Measurements from ENCODE around the gene AKR1C4. TPM values are rescaled to one million over a fixed set of nuclear protein-coding genes. Genes with fewer than 3 reads are reported as not detected.
"Not testable (repeated sequence)": the region's sequence is repeated elsewhere in the genome, so short reads cannot be mapped to it uniquely, and the experiment has no call there.

Gene AKR1C4
- total RNA-seq, 2 experiments from 2014 or later, result not detected

DNA sequence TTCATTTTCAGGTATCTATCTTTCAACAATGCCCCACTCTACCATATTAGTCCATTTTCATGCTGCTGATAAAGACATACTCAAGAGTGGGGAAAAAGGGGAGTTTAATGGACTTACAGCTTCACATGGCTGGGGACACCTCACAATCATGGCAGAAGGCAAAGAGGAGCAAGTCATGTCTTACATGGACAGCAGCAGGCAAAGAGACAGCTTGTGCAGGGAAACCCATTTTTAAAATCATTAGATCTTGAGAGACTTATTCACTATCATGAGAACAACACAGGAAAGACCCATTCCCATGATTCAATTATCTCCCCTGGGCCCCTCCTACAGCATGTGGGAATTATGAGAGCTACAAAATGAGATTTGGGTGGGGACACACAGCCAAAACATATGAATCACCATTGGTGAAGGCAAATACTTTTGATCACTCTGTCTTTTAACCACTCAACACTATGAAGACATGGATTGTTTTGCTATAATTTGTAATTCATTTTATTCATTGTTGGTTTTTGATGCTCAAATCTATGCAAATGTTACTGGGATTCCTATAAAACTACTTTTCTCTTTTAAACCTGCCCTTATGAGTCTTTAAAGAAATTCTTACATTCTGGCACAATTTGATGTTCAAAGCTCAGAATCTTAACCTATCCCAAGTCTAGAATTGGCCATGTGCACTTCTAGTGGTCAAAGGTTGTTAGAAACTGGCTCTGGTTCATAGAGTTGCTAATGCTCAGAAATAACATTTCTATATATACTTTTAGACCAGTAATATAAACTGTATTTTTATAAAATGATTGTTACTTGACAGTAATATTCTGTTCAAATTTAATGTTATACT, 15.3 kb downstream of the AKR1C4 start:
- Mint-ChIP-seq H3K9me3 (peaks cover 9% of the 10 kb centered on the region), H3K4me3 (no peak overlapping the region), H3K36me3 (ENCODE audit: low read depth) (peaks cover 4% of the 10 kb centered on the region), H3K27me3 (ENCODE audit: low read depth) (peaks cover 2% of the 10 kb centered on the region), H3K4me1 (ENCODE audit: low read depth) (no peaks in the 10 kb centered on the region), H3K27ac (no peak overlapping the region)
- intact Hi-C loops (cut with micrococcal nuclease), result loop anchor here (10.0 kb wide), 1 partner anchor 173 kb away; no protein-coding TSS in a partner anchor
- no peak for DNase-seq
- CTCF ChIA-PET, result no interaction called here

DNA sequence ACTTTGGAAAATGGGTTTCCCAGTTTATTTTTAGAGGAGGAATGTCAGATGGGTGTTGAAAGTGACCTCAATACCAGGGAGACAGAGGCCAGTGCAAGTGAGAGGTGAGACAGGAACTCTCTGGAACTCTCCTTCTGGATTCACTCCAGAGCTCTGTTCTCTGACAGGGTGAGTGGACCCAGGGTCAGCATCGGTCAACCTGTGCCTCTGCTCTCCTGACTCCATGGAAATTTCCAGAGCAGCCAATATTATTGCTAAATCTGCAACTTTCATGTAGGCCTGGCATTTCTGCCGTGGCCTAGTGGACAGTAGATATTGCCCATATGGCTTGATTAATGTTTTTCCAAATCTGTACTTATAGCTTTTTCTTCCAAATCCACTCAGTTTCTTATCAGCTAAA, 20.2 kb downstream of the AKR1C4 start:
- CTCF ChIA-PET, result no interaction called here
- peaks cover 3% of the 10 kb centered on the region for H3K9me3 Mint-ChIP-seq
- intact Hi-C loops (cut with micrococcal nuclease), result loop anchor here (10.0 kb wide), 1 partner anchor 168 kb away; no protein-coding TSS in a partner anchor
- no peak overlapping the region for H3K4me3 Mint-ChIP-seq
- H3K27ac Mint-ChIP-seq, result no peak overlapping the region
- DNase-seq, result no peak
- no peaks in the 10 kb centered on the region for H3K4me1 Mint-ChIP-seq (ENCODE audit: low read depth)
- H3K36me3 Mint-ChIP-seq (ENCODE audit: low read depth), result peaks cover 1% of the 10 kb centered on the region
- H3K27me3 Mint-ChIP-seq (ENCODE audit: low read depth), result no peaks in the 10 kb centered on the region

DNA sequence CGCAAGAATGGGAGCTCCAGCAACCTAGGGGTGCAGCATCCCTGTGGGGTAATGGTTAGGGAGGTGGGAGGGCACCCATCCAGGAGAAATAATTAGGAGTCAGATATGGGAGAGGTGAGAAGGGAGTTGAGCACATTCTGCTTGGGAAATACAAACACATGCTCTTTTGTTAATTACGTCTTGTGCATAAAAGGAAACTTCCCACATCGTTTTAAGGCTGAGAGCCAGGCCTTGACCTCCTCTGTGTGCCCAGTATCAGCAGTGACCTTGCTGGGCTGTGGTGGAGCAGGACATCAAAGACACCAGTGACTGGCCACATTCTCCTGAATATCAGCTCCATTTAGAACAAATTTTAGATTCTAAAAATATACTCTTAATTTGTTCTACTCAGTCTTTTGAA, 22.6 kb downstream of the AKR1C4 start:
- intact Hi-C loops (cut with micrococcal nuclease), result loop anchor here (10.0 kb wide), 1 partner anchor 166 kb away; no protein-coding TSS in a partner anchor

DNA sequence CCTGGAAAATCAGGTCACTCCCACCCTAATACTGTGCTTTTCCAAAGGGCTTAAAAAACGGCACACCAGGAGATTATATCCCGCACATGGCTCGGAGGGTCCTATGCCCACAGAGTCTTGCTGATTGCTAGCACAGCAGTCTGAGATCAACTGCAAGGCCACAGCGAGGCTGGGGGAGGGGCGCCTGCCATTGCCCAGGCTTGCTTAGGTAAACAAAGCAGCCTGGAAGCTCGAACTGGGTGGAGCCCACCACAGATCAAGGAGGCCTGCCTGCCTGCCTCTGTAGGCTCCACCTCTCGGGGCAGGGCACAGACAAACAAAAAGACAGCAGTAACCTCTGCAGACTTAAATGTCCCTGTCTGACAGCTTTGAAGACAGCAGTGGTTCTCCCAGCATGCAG, 26.3 kb downstream of the AKR1C4 start:
- H3K4me1 Mint-ChIP-seq (ENCODE audit: low read depth); CTCF ChIA-PET; intact Hi-C loops (cut with micrococcal nuclease); DNase-seq; H3K27me3 Mint-ChIP-seq (ENCODE audit: low read depth); H3K9me3 Mint-ChIP-seq; H3K27ac Mint-ChIP-seq; H3K36me3 Mint-ChIP-seq (ENCODE audit: low read depth); H3K4me3 Mint-ChIP-seq: not testable (repeated sequence)

More for the DNA sequence above, 22.6 kb downstream of the AKR1C4 start:
- Mint-ChIP-seq H3K36me3 (ENCODE audit: low read depth) (peaks cover 6% of the 10 kb centered on the region), H3K4me1 (ENCODE audit: low read depth) (no peaks in the 10 kb centered on the region), H3K27me3 (ENCODE audit: low read depth) (no peaks in the 10 kb centered on the region), H3K27ac (no peak overlapping the region), H3K4me3 (no peak overlapping the region), H3K9me3 (no peaks in the 10 kb centered on the region)
- DNase-seq, result no peak
- CTCF ChIA-PET, result interaction anchor here (1.7 kb wide), 1 partner anchor 65 kb away, joined by 3 read pairs; no protein-coding TSS in a partner anchor

DNA sequence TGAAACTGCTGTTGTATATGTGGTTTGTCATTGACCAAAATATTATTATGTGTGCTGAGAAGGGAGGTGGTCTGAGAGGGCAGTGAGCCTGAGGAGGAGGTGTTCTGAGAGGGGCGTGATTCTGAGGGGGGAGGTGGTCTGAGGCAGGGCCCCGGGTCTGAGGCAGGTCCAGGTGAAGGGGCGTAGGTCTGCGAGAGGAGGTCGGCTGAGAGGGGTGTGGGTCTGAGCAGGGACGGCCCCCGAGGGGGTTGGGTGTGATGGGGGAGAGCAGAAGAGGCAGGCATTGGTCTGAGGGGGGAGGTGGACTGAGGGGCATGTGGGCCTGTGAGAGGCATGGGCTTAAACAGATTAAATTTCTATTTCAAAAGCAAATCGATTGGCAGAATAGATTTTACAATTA, 32.4 kb downstream of the AKR1C4 start:
- intact Hi-C loops (cut with micrococcal nuclease), result no loop called here
- Mint-ChIP-seq H3K36me3 (ENCODE audit: low read depth) (no peaks in the 10 kb centered on the region), H3K9me3 (no peaks in the 10 kb centered on the region), H3K4me3 (no peak overlapping the region), H3K4me1 (ENCODE audit: low read depth) (no peaks in the 10 kb centered on the region), H3K27me3 (ENCODE audit: low read depth) (no peaks in the 10 kb centered on the region), H3K27ac (no peak overlapping the region)
- no peak for DNase-seq
- CTCF ChIA-PET, result no interaction called here

DNA sequence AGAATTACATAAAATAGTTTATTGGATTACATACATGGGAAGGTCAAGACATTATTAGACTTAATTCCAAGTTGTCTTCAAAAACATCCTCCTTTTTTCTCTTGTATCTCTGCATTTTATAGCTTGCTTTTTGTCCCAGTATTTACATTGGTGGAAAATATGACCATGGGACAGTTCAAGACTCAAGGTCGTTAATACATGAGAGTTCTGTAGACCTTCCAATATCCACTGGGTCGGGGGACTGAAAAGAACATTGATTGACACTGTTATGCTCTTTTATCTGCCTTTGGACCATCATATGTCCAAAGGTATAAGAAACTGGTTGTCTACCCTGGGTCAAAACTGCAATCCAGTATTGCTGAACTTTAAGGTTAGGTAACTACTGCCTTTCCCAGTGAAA, 36.7 kb downstream of the AKR1C4 start:
- H3K4me3 Mint-ChIP-seq, result no peak overlapping the region
- DNase-seq, result no peak
- peaks cover 14% of the 10 kb centered on the region for H3K36me3 Mint-ChIP-seq (ENCODE audit: low read depth)
- intact Hi-C loops (cut with micrococcal nuclease), result no loop called here
- H3K27me3 Mint-ChIP-seq (ENCODE audit: low read depth), result no peaks in the 10 kb centered on the region
- H3K4me1 Mint-ChIP-seq (ENCODE audit: low read depth), result no peaks in the 10 kb centered on the region
- H3K9me3 Mint-ChIP-seq, result peaks cover 18% of the 10 kb centered on the region
- CTCF ChIA-PET, result interaction anchor here (1.0 kb wide), 1 partner anchor 9 kb away, joined by 5 read pairs; no protein-coding TSS in a partner anchor
- no peak overlapping the region for H3K27ac Mint-ChIP-seq

DNA sequence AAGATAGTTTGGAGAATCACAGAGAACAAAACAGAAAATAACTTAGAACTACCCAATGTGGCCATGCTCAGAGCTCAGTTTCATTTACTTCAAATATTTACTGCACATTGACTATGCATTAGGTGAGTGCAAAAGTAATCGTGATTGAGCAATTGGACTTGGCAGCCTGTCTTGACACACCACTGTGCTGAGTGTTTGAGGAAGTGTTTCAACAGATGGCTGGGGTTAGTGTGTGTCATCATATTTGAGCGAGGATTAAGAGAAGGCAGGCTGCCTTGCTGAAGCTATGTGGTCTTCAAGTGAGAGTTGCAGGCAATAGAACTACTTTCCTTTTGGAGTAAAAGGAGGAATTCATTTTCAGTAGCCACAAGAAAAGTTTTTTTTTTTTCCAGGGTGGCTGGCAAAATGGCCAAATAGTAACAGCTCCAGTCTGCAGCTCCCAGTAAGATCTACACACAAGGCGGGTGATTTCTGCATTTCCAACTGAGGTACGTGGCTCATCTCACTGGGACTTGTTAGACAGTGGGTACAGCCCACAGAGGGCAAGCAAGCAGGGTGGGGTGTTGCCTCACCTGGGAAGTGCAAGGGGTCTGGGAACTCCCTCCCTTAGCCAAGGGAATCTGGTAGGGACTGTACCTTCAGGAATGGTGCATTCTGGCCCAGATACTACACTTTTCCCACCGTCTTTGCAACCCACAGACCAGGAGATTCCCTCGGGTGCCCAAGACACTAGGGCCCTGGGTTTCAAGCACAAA, 37.6 kb downstream of the AKR1C4 start:
- Mint-ChIP-seq H3K27ac (no peak overlapping the region), H3K4me3 (no peak overlapping the region), H3K36me3 (ENCODE audit: low read depth) (peaks cover 15% of the 10 kb centered on the region), H3K27me3 (ENCODE audit: low read depth) (no peaks in the 10 kb centered on the region), H3K9me3 (peaks cover 21% of the 10 kb centered on the region), H3K4me1 (ENCODE audit: low read depth) (no peaks in the 10 kb centered on the region)
- intact Hi-C loops (cut with micrococcal nuclease), result no loop called here
- no peak for DNase-seq
- CTCF ChIA-PET, result interaction anchor here (1.0 kb wide), 1 partner anchor 10 kb away, joined by 5 read pairs; no protein-coding TSS in a partner anchor

DNA sequence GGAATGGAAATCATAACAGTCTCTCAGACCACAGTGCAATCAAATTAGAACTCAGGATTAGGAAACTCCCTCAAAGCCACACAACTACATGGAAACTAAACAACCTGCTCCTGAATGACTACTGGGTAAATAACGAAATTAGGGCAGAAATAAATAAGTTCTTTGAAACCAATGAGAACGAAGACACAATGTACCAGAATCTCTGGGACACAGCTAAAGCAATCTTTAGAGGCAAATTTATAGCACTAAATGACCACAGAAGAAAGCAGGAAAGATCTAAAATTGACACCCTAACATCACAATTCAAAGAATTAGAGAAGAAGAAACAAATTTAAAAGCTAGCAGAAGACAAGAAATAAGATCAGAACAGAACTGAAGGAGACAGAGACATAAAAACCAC, 40.9 kb downstream of the AKR1C4 start:
- H3K4me3 Mint-ChIP-seq; CTCF ChIA-PET; H3K27ac Mint-ChIP-seq; H3K4me1 Mint-ChIP-seq (ENCODE audit: low read depth); H3K27me3 Mint-ChIP-seq (ENCODE audit: low read depth); DNase-seq; intact Hi-C loops (cut with micrococcal nuclease): not testable (repeated sequence)
- peaks cover 18% of the 10 kb centered on the region for H3K36me3 Mint-ChIP-seq (ENCODE audit: low read depth)
- peaks cover 23% of the 10 kb centered on the region for H3K9me3 Mint-ChIP-seq

DNA sequence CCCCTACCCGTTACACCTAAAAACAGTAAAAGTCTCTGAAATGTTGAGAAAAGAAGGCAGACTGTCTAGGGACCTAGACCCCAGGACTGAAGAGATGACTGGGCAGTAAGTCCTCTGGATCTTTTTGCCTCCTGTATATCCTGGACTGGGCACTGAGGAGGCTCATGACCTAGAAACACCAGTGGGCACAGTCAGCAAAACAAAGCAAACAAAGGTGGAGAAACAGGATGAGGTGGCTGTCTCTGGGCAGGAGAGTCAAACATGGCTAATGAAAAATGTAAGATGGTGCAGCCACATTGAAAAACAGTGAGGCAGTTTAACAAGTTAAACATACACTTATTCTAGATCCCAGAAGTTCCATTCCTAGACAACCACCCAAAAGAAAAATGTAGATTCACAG, 45.9 kb downstream of the AKR1C4 start:
- intact Hi-C loops (cut with micrococcal nuclease), result no loop called here
- no peak for DNase-seq
- peaks cover 11% of the 10 kb centered on the region for H3K9me3 Mint-ChIP-seq
- H3K27me3 Mint-ChIP-seq (ENCODE audit: low read depth), result no peaks in the 10 kb centered on the region
- no peak overlapping the region for H3K4me3 Mint-ChIP-seq
- H3K27ac Mint-ChIP-seq, result no peak overlapping the region
- no peaks in the 10 kb centered on the region for H3K4me1 Mint-ChIP-seq (ENCODE audit: low read depth)
- H3K36me3 Mint-ChIP-seq (ENCODE audit: low read depth), result peaks cover 8% of the 10 kb centered on the region
- CTCF ChIA-PET, result interaction anchor here (1.4 kb wide), 1 partner anchor 12 kb away, joined by 3 read pairs; no protein-coding TSS in a partner anchor

DNA sequence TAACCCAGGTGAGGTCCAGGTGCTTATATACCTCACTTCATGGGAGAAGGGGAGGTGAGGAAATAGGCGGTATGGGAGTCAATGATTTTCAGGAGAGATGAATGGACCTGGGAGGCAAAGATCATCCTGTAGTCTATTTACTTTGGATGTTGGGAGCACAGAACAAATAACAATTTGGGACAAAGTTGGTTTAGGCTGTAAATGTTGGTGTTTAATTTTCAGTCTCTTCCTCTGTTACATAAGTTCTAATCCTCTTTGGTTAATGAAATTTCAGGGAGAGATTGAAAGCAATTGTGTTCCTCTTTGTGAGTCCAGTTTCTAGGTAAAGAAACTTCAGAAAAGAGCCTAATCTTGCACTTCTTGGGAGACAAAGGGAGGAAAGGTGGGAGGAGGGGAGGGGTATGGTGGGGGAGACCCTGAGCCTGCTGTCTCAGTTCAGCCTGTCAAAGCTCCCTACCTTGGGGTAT, 46.9 kb downstream of the AKR1C4 start:
- Mint-ChIP-seq H3K4me3 (no peak overlapping the region), H3K27ac (no peak overlapping the region), H3K4me1 (ENCODE audit: low read depth) (no peaks in the 10 kb centered on the region), H3K36me3 (ENCODE audit: low read depth) (peaks cover 4% of the 10 kb centered on the region), H3K27me3 (ENCODE audit: low read depth) (no peaks in the 10 kb centered on the region), H3K9me3 (peaks cover 5% of the 10 kb centered on the region)
- no peak for DNase-seq
- intact Hi-C loops (cut with micrococcal nuclease), result no loop called here
- CTCF ChIA-PET, result no interaction called here

DNA sequence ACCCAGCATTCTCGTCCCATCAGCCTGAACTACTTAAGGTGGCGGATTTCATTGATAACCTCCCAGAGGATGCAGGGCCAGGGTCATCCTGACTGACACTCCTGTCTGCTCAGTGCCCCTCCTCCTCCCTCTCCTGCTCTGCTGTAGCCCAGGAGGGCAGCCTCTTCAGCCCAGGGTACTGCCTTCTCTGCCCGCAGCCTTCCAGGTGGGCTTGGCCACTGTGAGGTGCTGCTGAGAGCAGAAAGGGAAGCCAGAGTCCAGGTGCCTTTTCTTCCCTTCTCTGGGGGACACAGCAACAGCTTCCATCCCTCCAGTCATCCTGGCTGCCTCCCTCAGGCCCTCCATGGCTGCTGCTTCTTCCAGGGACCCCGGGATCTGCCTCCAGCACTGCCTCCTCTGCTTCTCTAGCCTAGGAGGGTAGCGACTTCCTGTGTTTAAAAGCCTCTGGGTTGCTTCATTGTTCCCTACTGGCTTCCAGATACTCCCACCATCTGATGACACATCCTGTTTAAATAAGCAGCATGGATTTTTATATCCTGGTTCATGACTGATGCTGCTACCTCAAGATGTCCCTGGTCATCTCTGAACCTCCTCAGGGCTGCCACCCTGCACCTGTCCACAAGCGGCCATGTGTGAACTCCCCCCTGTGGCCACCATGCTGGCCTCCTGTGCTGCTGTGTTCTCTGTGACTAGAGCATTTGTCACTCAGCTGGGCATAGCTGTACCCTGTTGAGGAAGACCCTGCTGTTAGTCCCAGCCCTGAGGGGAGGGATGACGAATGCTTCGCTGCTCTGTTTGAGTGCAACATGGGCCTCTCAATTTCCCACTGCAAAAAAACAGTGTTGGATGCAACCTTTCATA, 55.8 kb downstream of the AKR1C4 start:
- no peak overlapping the region for H3K4me3 Mint-ChIP-seq
- H3K9me3 Mint-ChIP-seq, result peaks cover 1% of the 10 kb centered on the region
- no peak overlapping the region for H3K27ac Mint-ChIP-seq
- intact Hi-C loops (cut with micrococcal nuclease), result no loop called here
- DNase-seq, result peak; percentile 11
- CTCF ChIA-PET, result no interaction called here
- H3K27me3 Mint-ChIP-seq (ENCODE audit: low read depth), result no peaks in the 10 kb centered on the region
- H3K36me3 Mint-ChIP-seq (ENCODE audit: low read depth), result no peaks in the 10 kb centered on the region
- no peaks in the 10 kb centered on the region for H3K4me1 Mint-ChIP-seq (ENCODE audit: low read depth)

DNA sequence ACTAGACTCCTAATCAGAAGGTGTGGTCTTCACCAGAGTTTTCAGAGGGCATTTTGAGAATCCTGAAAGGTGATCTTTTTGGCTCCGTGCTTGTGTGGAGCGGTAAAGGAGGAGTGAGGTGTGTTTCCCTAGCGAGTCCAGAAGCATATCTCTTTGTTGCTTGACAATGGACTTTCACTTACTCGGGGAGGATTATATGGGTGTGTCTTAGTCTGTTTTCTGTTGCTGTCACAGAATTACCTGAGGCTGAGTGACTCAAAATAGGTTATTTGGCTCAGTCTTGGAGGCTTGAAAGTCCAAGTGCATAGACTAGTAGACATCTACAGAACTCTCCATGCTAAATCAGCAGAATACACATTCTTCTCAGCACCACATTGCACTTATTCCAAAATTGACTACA, 57.9 kb downstream of the AKR1C4 start:
- no peaks in the 10 kb centered on the region for H3K4me1 Mint-ChIP-seq (ENCODE audit: low read depth)
- H3K9me3 Mint-ChIP-seq, result peaks cover 2% of the 10 kb centered on the region
- H3K27me3 Mint-ChIP-seq (ENCODE audit: low read depth), result no peaks in the 10 kb centered on the region
- H3K36me3 Mint-ChIP-seq (ENCODE audit: low read depth), result no peaks in the 10 kb centered on the region
- CTCF ChIA-PET, result no interaction called here
- intact Hi-C loops (cut with micrococcal nuclease), result no loop called here
- H3K4me3 Mint-ChIP-seq, result no peak overlapping the region
- H3K27ac Mint-ChIP-seq, result no peak overlapping the region
- no peak for DNase-seq

All from activated naive CD4-positive, alpha-beta T cell treated with anti-CD3 and anti-CD28 coated beads for 36 hours (primary cell).